Activated CD4-positive, CD25-positive, alpha-beta regulatory T cell treated with anti-CD3 and anti-CD28 coated beads, Interleukin-2, amount 50 U/mL, for 16 hours (primary cell): ENCODE measurements around the gene NDUFAF3.

Source experiments
- DNase-seq: peaks from one replicate; pipeline ENCODE4 v3.0.0-alpha.2; 2020; ENCODE audit warnings: low read depth, low spot score

NDUFAF3 gene, protein sequence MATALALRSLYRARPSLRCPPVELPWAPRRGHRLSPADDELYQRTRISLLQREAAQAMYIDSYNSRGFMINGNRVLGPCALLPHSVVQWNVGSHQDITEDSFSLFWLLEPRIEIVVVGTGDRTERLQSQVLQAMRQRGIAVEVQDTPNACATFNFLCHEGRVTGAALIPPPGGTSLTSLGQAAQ

DNA sequence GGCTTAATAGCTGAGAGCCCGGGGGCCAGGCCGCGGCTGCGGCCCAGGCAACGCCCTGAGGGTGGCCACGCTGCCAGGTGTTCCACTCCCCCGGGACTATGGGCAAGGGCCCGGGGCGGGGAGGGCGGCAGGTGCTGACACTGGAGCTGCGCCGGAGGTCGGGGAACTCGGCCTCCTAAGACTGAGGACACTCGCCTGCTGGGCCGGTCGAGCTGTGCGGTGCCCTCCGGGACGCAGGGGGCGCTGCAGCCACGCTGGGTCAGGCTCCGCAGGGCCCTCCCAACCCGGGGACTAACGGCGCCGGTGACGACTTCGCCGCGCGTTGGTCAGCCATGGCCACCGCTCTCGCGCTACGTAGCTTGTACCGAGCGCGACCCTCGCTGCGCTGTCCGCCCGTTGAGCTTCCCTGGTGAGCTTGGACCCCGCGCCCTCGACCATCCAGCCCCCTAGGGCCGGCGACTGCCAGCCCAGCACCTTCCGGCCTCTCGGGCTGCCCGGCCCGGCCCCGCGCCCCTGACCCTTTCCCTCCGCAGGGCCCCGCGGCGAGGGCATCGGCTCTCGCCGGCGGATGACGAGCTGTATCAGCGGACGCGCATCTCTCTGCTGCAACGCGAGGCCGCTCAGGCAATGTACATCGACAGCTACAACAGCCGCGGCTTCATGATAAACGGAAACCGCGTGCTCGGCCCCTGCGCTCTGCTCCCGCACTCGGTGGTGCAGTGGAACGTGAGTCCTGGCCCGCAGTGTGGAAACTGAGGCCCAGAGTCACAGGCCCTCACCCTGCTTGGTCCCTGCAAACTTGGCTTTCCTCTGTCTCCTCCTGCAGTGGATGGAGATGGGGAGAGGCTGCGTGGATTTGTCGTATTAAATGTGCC, at the start of gene NDUFAF3:
Gene NDUFAF3 (plus strand): TSS at position 309 of the 875 bp plus-strand sequence. CDS start 24 bp downstream, at position 333.
- peak; percentile 84 for DNase-seq

DNA sequence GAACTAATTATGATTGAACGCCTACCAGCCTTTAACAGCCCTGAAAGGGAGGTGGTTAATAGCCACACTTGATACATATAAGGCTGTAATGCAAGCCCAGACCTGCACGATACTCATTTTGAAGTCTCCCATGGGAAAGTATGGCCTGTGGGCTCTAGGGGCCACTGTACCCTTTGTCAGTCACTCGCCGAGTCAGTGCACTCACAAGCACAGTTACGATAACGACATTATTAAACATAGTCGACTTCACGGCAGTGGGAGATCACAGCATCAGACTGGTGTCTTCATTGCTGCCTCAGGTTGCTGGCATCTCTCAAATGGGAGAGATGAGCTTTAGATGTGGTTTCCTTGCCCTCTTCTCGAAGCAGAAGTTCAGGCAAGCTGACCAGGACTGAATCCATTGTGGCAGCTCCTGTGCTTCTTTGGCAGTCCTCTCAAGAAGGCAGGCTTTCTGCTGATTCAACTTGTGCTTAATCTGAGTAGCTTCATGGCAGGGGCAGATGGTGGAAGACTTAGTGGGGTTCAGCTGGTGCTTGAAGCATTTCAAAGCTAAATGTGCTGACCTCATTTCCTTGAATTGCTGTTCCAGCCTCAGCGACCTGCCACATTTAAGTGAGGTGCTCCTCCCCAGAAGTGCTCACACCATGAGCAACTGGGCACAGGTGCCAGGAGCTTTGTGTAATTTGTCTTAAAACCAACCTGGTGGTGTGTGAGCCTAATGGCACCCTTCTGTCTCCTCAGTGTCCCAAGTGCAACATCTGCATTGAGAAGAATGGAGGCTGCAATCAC, 47.7 kb upstream of the NDUFAF3 start:
- DNase-seq = no peak

DNA sequence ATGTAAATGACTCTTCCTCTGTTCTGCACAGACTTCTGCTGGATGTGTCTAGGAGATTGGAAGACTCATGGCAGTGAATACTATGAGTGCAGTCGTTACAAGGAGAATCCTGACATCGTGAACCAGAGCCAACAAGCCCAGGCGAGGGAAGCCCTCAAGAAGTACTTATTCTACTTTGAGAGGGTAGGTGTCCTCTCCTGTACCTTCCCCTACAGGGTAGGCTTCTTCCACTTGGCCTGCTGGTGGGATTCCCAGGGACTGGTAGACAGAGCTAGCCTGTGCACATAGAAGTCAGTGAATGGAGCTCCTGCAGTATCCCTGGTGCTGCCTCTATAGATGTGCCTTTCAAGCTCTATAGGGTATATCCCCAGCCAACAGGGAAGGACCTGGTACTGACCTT, 42.5 kb upstream of the NDUFAF3 start:
- no peak for DNase-seq

DNA sequence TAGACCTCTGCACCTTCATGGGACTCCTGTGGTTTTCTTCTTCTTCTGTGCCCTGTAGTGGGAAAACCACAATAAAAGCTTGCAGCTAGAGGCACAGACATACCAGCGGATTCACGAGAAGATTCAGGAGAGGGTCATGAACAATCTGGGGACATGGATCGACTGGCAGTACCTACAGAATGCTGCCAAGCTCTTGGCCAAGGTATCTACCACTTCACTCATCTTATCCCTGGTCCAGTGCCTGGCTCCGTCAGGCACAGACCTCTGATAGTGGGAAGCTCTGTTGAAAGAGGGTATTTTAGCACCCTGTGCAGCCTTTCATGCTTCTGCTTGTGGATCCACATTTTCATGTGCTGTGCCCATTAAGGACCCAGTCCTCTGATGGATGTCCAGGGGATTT, 41.6 kb upstream of the NDUFAF3 start:
- DNase-seq = no peak

DNA sequence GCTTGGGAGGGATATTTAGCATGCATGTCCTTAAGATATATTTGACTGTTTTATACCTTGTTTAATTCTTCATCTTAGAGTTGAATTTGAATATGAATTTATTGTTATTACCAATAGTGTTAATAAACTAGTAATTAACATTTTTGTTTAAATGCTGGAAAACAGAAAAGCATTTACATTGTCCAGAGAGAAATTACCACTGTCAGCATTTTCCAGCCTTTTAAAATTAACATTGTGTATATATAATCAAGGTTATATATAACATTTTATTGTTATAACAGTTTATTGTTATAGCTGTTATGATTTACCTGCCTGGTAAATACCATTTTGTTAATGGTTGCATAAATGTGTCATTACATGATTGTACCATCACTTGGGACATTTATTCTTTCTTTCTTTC, 39.9 kb upstream of the NDUFAF3 start:
- DNase-seq = no peak

DNA sequence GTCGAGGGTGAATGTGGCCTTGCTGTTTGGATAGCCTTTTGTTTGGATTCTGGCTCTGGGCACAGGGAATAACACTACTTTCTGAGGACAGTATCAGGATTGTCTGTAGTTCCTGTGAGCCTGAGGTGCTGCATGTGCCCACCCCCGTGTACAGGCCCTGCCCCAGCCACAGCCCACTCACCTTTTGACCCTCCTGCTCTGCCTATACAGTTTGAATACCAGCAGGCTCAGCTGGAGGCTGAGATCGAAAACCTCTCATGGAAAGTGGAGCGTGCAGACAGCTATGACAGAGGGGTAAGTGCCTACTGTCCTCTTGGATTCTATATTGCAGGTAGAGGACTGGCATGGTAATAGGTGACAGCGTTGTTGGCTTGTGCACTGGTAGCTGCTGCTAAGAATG, 39.2 kb upstream of the NDUFAF3 start:
- no peak for DNase-seq

DNA sequence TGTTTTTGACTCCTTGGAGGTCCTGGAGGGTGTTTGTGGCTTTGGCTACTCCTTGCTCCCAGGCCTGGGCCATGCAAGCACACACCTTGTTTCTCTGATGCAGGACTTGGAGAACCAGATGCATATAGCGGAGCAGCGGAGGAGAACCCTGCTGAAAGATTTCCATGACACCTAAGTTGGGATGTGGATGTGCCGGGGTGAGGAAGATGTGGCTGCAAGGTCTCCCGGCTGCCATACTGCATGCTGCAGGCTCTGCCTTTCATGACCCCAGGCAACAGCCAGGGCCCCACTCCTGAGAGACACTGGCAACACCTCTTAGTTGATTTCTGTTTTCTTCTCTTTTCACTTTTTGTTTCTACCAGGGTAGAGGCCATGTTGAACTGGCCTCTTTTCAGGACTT, 38.8 kb upstream of the NDUFAF3 start:
- DNase-seq = no peak

DNA sequence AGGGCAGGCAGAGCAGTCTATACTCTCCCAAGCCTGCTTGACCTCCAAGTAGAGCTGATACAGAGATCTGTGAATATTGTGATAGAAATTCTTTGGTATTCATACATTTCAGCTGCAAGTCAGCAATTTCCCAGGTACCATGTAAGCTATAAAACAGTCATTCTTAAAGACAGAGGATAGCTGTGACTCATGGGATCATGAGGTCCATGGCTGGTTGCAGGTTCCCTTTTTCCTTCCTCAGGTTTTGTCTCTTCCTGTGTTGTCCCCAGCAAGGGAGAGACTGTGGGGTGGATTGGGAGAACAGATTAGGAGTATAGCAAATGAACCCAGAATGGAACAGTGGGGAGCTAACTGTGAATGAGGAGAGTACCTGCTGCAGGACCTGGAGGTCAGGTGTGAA, 37.3 kb upstream of the NDUFAF3 start:
- DNase-seq = no peak

DNA sequence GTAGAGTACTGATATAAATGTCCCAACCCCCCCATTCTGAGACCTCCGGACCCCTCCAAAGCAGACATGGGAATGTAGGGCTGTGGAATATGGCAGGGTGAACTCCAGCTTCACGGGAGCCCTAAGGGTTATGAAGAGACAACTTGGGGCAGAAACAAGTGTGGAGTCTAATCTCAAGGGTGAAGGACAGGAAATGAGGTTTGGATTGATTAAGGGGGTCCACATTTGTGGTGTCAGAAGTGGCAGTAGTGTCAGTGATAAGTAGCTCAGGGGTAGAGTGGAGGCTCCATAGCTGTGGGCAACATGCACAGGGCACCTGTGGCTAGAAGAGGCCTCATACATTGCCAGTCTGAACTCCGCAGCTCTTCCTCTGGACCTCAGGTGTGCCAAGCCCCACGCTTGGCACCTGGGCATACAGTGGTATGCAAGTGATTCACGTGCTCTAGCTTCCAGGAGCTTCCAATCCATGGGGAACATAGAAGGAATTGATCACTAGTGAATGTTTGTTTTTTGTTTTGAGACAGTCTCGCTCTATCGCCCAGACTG, 36.0 kb upstream of the NDUFAF3 start:
- no peak for DNase-seq

DNA sequence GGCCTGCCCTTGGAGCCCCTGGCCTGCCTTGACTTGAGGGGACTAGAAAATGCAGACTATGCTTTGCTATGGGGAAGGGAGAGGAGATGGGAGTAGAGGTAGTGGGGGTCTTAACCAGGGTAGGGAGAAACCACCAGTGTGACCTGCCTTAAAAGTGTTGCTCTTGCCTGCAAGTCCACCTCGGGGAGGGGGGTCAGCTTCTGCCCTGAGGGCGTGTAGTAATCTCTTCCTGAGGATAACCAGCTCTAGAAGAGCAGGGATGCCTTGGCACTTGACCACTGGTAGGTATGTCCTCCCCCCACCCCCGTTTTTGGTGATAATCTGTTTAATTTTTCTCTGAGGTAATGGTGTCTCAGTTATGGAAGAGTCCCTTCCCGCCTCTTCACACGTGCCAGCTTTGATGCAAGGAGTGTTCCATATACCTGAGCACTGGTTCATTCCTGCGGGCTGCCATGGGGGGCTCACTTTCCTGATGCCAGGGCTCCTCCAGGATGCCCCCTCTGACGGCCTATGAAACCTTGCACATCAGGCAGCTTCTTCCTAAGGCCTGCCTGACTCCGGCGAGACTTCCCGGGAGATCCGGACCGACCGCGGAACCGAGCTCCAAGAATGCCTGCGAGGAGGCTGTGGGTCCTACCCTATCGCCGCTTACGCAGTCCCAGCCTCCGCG, 32.7 kb upstream of the NDUFAF3 start:
- no peak for DNase-seq

DNA sequence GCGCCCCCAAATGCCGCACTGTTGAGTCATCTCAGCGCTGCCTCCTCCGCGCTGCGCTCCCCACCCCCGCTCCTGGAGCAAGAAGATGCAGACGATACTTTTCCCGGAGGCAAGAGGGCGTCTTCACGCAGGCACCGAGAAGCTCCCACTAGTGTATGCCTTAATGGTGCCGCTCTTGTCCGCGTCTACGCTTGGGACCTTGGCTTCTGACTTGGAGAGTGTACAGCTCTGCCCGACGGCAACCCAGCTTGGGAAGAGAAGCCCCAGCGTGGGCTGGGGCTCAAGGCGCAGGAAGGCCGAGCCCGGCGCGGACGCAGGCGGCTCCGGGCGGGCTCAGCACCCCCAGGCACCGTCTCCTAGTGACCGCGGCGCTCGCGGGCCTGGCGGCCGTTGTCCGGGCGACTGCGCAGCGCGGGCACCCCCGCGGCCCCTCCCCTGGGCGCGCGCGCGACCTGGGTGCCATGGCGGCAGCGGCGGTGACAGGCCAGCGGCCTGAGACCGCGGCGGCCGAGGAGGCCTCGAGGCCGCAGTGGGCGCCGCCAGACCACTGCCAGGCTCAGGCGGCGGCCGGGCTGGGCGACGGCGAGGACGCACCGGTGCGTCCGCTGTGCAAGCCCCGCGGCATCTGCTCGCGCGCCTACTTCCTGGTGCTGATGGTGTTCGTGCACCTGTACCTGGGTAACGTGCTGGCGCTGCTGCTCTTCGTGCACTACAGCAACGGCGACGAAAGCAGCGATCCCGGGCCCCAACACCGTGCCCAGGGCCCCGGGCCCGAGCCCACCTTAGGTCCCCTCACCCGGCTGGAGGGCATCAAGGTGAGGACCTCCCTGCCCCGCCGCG, 31.9 kb upstream of the NDUFAF3 start, which contains the start of gene P4HTM:
Gene P4HTM (plus strand): TSS at position 446 of the 840 bp plus-strand sequence. CDS start 16 bp downstream, at position 462.
- DNase-seq = peak; percentile 44

DNA sequence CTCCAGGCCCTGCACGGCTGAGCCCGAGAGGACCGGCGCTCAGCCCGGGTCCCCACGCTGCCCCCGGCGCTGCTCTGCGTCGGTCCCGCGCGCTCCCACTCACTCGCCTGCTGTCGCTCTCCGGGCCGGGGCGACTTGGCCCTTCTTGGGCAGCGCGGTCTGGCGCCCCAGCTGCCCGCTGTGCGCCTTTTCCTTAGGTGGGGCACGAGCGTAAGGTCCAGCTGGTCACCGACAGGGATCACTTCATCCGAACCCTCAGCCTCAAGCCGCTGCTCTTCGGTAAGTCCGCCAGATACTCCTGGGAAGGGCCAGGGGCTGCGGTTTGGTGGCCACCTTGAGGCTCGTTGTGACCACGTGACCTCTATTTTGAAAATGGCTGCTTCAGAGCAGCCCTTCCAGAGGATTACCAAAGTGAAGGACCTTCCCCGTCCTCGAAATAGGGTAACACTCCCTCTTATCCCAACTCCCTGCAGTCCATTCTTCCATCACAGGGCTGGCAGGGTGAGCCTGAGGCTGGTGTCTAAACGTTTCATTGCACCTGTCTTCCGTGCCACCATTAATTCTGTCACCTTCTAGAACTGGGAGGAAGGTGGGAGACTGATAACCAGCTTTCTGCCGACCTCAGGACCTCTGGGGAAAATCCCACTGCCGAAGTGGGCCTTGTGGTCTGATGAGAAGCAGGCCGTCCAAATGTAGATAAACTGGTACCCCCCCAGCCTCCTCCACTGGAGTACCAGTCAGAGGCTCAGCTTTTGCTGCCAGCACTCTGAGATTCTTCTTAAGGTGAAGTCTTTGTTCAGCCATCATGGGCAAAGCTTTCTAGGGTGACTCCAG, 31.1 kb upstream of the NDUFAF3 start:
- DNase-seq = no peak

DNA sequence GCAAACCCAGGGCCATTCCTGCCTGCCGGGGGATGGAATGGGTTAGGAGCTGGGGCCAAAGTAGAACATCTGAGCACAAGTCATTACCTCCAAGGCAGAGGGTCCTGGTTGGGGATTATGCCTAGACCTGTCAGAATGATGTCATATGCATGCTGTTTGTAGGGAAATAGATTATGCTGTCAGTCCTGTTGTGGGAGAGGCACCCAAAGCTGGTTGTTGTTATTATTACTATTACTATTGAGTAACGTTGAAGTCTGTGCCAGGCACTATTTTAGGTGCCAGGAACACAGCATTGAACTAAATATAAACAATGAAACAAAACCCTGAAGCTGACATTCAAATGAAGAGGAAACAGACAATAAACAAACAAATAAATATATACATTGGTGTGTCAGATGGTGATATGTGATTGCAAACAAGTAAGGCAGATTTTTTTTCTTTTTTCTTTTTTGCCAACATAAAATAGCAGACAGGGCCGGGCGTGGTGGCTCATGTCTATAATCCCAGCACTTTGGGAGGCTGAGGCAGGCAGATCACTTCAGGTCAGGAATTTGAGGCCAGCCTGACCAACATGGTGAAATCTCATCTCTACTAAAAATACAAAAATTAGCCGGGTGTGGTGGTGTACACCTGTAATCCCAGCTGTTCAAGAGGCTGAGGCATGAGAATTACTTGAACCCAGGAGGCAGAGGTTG, 29.9 kb upstream of the NDUFAF3 start:
- DNase-seq = no peak

DNA sequence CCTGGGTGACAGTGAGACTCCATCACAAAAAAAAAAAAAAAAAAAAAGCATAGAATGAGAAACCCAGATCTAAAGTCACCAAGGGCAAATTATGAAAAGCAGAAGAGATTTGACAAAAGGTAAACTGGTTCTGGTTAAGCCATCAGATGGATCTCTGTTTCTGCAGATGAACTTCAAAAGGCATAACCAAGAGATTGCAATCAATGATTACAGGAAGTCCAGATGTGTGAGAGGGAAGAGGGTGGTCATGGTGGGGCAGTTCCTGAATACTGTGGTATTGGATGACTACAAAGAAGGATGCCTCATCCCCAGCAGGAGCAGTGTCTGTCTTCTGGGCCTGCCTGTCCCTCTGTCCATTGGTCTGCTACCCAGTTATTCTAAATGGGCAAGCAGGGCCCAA, 28.1 kb upstream of the NDUFAF3 start:
- no peak for DNase-seq

DNA sequence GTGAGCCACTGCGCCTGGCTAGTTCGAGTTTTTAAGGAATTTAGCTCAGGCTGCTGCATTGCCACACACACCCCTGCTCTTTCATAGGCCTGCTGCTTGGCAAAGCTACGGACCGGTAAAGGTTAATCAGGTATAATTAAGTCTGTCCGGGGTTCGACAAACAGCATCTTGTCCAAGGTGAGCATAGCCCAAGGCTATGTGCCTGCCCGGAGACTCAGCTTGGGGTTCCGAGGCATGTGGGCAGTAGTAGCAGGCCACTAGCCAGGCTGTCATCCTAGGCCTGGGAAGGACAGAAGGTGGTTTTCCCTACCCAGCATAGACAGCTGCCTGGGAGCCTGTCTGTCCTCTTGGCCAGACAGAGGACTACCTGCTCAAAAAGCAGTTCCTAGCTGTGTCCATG, 25.3 kb upstream of the NDUFAF3 start:
- no peak for DNase-seq

DNA sequence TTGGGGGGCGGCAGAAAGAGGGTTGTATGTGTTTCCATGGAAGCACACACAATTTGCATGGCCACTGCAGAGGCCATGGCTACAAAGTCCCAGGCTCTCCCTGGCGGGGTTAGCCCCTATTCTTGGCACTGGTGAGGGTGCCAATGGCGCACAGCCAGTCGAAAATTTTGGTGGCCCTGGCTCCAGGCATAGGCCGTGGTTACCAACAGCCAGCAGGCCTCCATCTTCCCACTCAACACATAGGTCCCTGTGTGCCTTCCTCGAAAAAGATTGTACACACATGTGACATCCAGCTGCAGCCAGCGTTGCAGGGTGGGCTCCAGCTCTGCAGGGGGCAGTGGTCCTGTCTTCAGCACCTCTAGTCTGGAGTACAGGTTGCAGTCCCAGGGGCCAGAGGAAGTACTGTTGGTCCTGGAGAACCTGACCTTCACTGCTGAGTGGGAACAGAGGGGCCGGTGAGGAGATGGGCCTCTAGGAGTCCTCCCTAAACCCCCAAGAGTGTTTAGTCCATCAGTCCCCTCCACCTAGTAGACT, 24.8 kb upstream of the NDUFAF3 start:
- DNase-seq = no peak

DNA sequence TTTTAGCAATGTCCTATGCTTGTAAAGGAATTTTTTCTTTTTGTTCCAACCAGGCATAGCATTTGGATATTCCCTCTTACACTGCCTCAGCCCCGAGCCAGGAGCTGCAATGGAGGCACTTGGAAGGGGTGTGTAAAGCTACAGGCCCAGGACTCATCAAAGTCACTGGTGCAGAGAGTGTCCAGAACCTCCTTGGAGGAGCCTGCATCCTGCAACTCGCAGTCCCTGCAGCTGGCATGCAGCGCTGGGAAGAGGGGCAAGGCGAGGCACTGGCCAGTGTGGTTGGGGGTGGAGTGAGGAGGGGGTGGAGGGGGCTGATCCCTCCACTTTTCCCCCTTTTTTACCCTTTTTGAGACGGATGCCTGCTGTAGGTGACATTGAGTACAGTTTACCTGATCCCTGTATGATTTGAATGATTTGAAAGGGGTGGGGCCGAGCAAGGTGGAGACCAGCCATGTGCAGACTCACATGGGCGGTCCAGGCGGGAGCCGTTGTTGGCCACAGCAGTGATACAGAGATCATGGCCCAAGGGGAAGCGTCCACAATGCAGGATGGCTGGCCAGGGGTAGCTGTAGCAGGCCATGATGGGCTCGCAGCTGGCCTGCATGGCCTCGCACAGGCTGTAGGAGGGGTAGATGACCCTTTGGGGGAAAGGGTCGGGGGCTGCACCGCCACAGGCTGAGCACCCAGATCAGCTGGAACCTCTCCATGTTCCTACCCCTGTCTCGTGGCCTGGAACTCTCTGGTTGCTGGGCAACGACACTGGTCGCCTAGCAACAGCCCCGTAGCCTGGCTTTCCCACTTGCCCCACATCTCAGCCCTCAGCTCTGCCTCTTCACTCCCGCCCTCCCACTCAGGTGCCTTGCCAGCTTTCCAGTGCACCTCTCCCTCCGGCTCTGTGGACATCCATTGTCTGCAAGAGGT, 23.9 kb upstream of the NDUFAF3 start:
- no peak for DNase-seq
